AML-193 (cell line): ENCODE measurements around the gene TSEN15.

Experiments used
- DNase-seq, 2 experiments: peaks; one replicate each; lab custom pipeline; 2025; lab: John Stamatoyannopoulos, UW

TSEN15 gene

GRCh38 chr1:184101571-184101970 lies 50.0 kb downstream of the TSEN15 start:
- DNase-seq = no peak

GRCh38 chr1:184110272-184111204 lies 59.0 kb downstream of the TSEN15 start:
- DNase-seq = no peak

- no peak for DNase-seq
These were observed 60.8 kb downstream of the TSEN15 start for GRCh38 chr1:184112176-184112948.

GRCh38 chr1:184113251-184113650 lies 61.7 kb downstream of the TSEN15 start:
- DNase-seq = no peak

- no peak for DNase-seq
These were observed 63.4 kb downstream of the TSEN15 start for GRCh38 chr1:184114818-184115398.

- no peak for DNase-seq
These were observed 64.8 kb downstream of the TSEN15 start for GRCh38 chr1:184116287-184116686.

GRCh38 chr1:184118046-184118445 lies 66.5 kb downstream of the TSEN15 start:
- DNase-seq = no peak
